Measurements from ENCODE around the gene SLC1A4. TPM values are rescaled to one million over a fixed set of nuclear protein-coding genes. Genes with fewer than 3 reads are reported as not detected.

The SLC1A4 gene
- total and polyA plus RNA-seq, 7 donors, result 0.60 to 13.4 (median 5.1) TPM

GRCh38 chr2:65024149-65024829, 35.1 kb downstream of the SLC1A4 start:
- 86 to 87% methylated on average over 7 of the region's 7 CpGs for WGBS, 2 donors
- no peak for DNase-seq
- H3K27ac ChIP-seq, result no peak overlapping the region
- H3K9me3 ChIP-seq, result no peaks in the 10 kb centered on the region
- no peaks in the 10 kb centered on the region for H3K4me1 ChIP-seq
- H3K4me3 ChIP-seq, result no peak overlapping the region
- intact Hi-C loops (cut with DNase I), result no loop called here
- TF ChIP-seq POLR2AphosphoS5 (IDR thresholded peaks at IDR 0.05) (no peak), POLR2A (IDR thresholded peaks at IDR 0.05) (no peak), EP300 (IDR thresholded peaks at IDR 0.05) (no peak), CTCF (IDR thresholded peaks at IDR 0.05) (no peak)
- no peaks in the 10 kb centered on the region for H3K27me3 ChIP-seq
- peaks cover 0 to 36% (median 9%) of the 10 kb centered on the region in 4 donors for H3K36me3 ChIP-seq

GRCh38 chr2:65025453-65026123, 36.4 kb downstream of the SLC1A4 start:
- peaks cover 0 to 23% (median 6%) of the 10 kb centered on the region in 4 donors for H3K36me3 ChIP-seq
- no peak for DNase-seq
- 51 to 68% methylated on average over 8 of the region's 8 CpGs for WGBS, 2 donors
- TF ChIP-seq POLR2AphosphoS5 (IDR thresholded peaks at IDR 0.05), result no peak
- no peak for TF ChIP-seq EP300 (IDR thresholded peaks at IDR 0.05)
- TF ChIP-seq POLR2A (IDR thresholded peaks at IDR 0.05), result no peak
- no peak for TF ChIP-seq CTCF (IDR thresholded peaks at IDR 0.05)
- no peak overlapping the region for H3K27ac ChIP-seq
- no peak overlapping the region for H3K4me3 ChIP-seq
- H3K9me3 ChIP-seq, result no peaks in the 10 kb centered on the region
- H3K4me1 ChIP-seq, result no peaks in the 10 kb centered on the region
- no peaks in the 10 kb centered on the region for H3K27me3 ChIP-seq
- intact Hi-C loops (cut with DNase I), result no loop called here

- Histone ChIP-seq H3K27ac (no peak overlapping the region), H3K27me3 (no peaks in the 10 kb centered on the region), H3K4me1 (no peaks in the 10 kb centered on the region), H3K36me3 (peaks cover 0 to 17% (median 3%) of the 10 kb centered on the region in 4 donors), H3K9me3 (no peaks in the 10 kb centered on the region), H3K4me3 (no peak overlapping the region)
- intact Hi-C loops (cut with DNase I), result no loop called here
- TF ChIP-seq EP300 (IDR thresholded peaks at IDR 0.05) (no peak), POLR2A (IDR thresholded peaks at IDR 0.05) (no peak), CTCF (IDR thresholded peaks at IDR 0.05) (no peak), POLR2AphosphoS5 (IDR thresholded peaks at IDR 0.05) (no peak)
- WGBS, 2 donors, result 45 to 72% methylated on average over 8 of the region's 8 CpGs
- no peak for DNase-seq
These were observed 37.0 kb downstream of the SLC1A4 start for GRCh38 chr2:65026154-65026553.

- no peak overlapping the region for H3K4me3 ChIP-seq
- intact Hi-C loops (cut with DNase I), result no loop called here
- H3K9me3 ChIP-seq, result no peaks in the 10 kb centered on the region
- no peak for TF ChIP-seq POLR2A (IDR thresholded peaks at IDR 0.05)
- no peak for TF ChIP-seq CTCF (IDR thresholded peaks at IDR 0.05)
- no peak for TF ChIP-seq EP300 (IDR thresholded peaks at IDR 0.05)
- TF ChIP-seq POLR2AphosphoS5 (IDR thresholded peaks at IDR 0.05), result no peak
- DNase-seq, result no peak
- peaks cover 0 to 10% (median 0%) of the 10 kb centered on the region in 4 donors for H3K36me3 ChIP-seq
- no peak overlapping the region for H3K27ac ChIP-seq
- no peaks in the 10 kb centered on the region for H3K4me1 ChIP-seq
- no peaks in the 10 kb centered on the region for H3K27me3 ChIP-seq
- 84 to 95% methylated on average over 13 of the region's 13 CpGs for WGBS, 2 donors
These were observed 37.7 kb downstream of the SLC1A4 start for GRCh38 chr2:65026704-65027464.

Measured in sigmoid colon (tissue), 7 donors.